OCI-LY3 (cell line): ENCODE results near the gene FLRT2.

Experiments used
- H2AFZ ChIP-seq: fragments of 200-600, 300-600 bp; shearing (Covaris generic); 2 replicates; pipeline ENCODE4 v1.6.0; 2014; ENCODE audit warnings: antibody characterized with exemption, low read depth, low read length
- H3K27ac ChIP-seq: fragments of 200-600, 300-600 bp; sonication (generic); 2 replicates; pipeline ENCODE4 v1.5.1; 2014; ENCODE audit warnings: mild to moderate bottlenecking, low read length, moderate library complexity, mixed read lengths
- H3K27me3 ChIP-seq: fragments of 200-600, 300-600 bp; sonication (generic); 2 replicates; pipeline ENCODE4 v1.6.1; 2014; ENCODE audit warnings: low read depth, low read length, mixed read lengths
- H3K36me3 ChIP-seq: fragments of 200-600, 300-600 bp; sonication (generic); replicated peaks from 2 replicates; pipeline ENCODE3; 2014; ENCODE audit warnings: low read depth, low read length, mixed read lengths
- H3K4me1 ChIP-seq: fragments of 300-600, 200-600 bp; sonication (generic); 2 replicates; pipeline ENCODE4 v1.6.1; 2014; ENCODE audit warnings: low read length, mixed read lengths
- H3K4me2 ChIP-seq: fragments of 200-600, 300-600 bp; sonication (generic); 2 replicates; pipeline ENCODE4 v1.6.1; 2014; ENCODE audit warnings: low read length, mixed read lengths
- H3K4me3 ChIP-seq: fragments of 300-600, 200-600 bp; sonication (generic); 2 replicates; pipeline ENCODE4 v1.5.1; 2014; ENCODE audit warnings: antibody characterized with exemption, mild to moderate bottlenecking, low read length, moderate library complexity
- H3K79me2 ChIP-seq: fragments of 300-600, 200-600 bp; shearing (Covaris generic); 2 replicates; pipeline ENCODE4 v1.6.1; 2014; ENCODE audit warnings: mild to moderate bottlenecking, low read length, mixed read lengths
- H3K9ac ChIP-seq: fragments of 300-600, 200-600 bp; shearing (Covaris generic); 2 replicates; pipeline ENCODE4 v1.6.0; 2014; ENCODE audit warnings: mild to moderate bottlenecking, low read length, moderate library complexity
- H3K9me3 ChIP-seq: fragments of 200-600, 300-600 bp; shearing (Covaris generic); 2 replicates; pipeline ENCODE4 v1.6.1; 2014; ENCODE audit warnings: low read length, mixed read lengths; ENCODE audit not compliant: insufficient read depth
- H4K20me1 ChIP-seq: fragments of 200-600, 300-600 bp; sonication (generic); 2 replicates; pipeline ENCODE4 v1.6.1; 2016; ENCODE audit warnings: low read length, mixed read lengths; ENCODE audit not compliant: insufficient read depth
- EZH2phosphoT487 ChIP-seq: fragments of 200-600 bp; shearing (Covaris generic); IDR thresholded peaks from 2 replicates; pipeline ENCODE4 v1.6.1; 2018; ENCODE audit warnings: antibody characterized with exemption, mixed run types, low read depth
- TF ChIP-seq, protein P1 (sequence below): fragments of 200-600, 300-600 bp; sonication (generic); IDR thresholded peaks from 2 replicates; pipeline ENCODE4 v1.5.1; 2014; ENCODE audit warnings: antibody characterized with exemption, low read length, low read depth

The FLRT2 gene, protein sequence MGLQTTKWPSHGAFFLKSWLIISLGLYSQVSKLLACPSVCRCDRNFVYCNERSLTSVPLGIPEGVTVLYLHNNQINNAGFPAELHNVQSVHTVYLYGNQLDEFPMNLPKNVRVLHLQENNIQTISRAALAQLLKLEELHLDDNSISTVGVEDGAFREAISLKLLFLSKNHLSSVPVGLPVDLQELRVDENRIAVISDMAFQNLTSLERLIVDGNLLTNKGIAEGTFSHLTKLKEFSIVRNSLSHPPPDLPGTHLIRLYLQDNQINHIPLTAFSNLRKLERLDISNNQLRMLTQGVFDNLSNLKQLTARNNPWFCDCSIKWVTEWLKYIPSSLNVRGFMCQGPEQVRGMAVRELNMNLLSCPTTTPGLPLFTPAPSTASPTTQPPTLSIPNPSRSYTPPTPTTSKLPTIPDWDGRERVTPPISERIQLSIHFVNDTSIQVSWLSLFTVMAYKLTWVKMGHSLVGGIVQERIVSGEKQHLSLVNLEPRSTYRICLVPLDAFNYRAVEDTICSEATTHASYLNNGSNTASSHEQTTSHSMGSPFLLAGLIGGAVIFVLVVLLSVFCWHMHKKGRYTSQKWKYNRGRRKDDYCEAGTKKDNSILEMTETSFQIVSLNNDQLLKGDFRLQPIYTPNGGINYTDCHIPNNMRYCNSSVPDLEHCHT

DNA sequence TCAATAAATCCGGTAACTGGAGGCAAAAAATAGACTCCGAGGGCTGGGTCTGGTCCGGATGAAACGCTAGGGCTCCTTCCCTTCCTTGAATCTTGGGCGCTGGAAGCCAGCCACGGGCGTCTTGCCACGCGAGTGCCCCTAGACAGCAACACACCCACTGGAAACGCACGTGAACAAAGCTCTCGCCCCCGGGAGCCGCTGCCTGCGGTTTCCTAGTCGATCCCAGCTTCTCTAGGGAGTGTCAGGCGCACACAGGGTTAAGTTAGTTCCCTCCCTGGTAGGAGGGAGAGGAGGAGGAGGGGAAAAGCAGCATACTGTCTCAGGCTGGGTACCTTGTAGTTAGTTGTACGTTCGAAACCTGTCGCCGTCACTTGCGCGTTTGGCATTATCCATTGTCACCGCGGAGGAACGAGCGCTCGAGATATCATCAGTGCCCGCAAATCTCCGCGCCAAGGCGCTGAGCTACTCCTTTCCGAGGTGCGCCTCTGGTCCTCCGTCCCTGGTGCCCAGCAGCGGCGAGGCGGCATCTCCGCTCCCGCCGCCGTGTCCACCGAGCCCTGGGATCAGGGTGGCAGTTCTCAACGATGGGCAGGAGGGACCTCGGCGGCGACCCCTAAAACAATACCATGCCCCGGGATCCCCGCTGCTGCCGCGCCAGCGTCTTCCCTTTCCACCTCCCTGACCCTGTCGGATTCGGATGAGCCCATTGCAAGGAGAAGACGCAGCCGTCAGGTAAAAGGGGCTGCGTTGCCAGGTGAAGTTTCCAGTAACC, at the start of gene FLRT2:
Gene FLRT2, plus strand, starts transcription at position 342 of the 772 bp plus-strand sequence. CDS start 91,371 bp downstream, outside the sequence.
- no peaks in the 10 kb centered on the region for H3K4me1 ChIP-seq
- H2AFZ ChIP-seq: no peak within 1 kb of the TSS
- H3K79me2 ChIP-seq: no peaks in the 10 kb centered on the region
- no peak within 1 kb of the TSS for H3K27ac ChIP-seq
- no peak within 1 kb of the TSS for H3K4me3 ChIP-seq
- no peak for TF ChIP-seq EZH2phosphoT487
- TF ChIP-seq, protein P1, sequence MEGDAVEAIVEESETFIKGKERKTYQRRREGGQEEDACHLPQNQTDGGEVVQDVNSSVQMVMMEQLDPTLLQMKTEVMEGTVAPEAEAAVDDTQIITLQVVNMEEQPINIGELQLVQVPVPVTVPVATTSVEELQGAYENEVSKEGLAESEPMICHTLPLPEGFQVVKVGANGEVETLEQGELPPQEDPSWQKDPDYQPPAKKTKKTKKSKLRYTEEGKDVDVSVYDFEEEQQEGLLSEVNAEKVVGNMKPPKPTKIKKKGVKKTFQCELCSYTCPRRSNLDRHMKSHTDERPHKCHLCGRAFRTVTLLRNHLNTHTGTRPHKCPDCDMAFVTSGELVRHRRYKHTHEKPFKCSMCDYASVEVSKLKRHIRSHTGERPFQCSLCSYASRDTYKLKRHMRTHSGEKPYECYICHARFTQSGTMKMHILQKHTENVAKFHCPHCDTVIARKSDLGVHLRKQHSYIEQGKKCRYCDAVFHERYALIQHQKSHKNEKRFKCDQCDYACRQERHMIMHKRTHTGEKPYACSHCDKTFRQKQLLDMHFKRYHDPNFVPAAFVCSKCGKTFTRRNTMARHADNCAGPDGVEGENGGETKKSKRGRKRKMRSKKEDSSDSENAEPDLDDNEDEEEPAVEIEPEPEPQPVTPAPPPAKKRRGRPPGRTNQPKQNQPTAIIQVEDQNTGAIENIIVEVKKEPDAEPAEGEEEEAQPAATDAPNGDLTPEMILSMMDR: no peak
- no peaks in the 10 kb centered on the region for H3K36me3 ChIP-seq
- H3K9ac ChIP-seq: no peak within 1 kb of the TSS
- no peak within 1 kb of the TSS for H3K4me2 ChIP-seq
- H3K9me3 ChIP-seq: peaks cover 6% of the 10 kb centered on the region; the same call in 1 of the 2 replicates
- no peaks in the 10 kb centered on the region for H3K27me3 ChIP-seq
- H4K20me1 ChIP-seq: no peaks in the 10 kb centered on the region

DNA sequence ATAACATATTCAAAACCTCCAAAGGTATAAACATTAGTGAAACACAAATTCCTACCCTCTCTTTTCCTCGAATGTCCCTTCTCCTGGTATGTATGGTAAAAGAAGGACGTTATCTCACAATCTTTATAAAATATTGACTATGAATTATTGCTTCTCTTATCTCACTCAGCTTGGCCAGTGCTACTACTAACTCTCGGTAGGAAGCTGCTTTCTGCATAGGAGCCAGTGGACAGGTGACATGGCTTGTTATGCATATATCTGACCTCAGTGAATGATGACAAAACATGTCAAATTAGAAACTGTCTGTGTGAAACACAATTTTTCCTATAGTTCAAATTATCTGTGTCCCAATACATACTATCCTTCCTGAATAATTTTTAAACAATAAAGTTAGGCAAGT, 48.5 kb upstream of the FLRT2 start:
- H3K27ac ChIP-seq: no peak overlapping the region
- no peaks in the 10 kb centered on the region for H3K9me3 ChIP-seq
- no peaks in the 10 kb centered on the region for H4K20me1 ChIP-seq
- no peaks in the 10 kb centered on the region for H3K36me3 ChIP-seq
- H3K9ac ChIP-seq: no peak overlapping the region
- no peak overlapping the region for H3K4me2 ChIP-seq
- H3K79me2 ChIP-seq: no peaks in the 10 kb centered on the region
- no peaks in the 10 kb centered on the region for H3K4me1 ChIP-seq
- no peaks in the 10 kb centered on the region for H3K27me3 ChIP-seq
- no peak overlapping the region for H2AFZ ChIP-seq
- no peak for TF ChIP-seq EZH2phosphoT487
- TF ChIP-seq, protein P1: no peak
- no peak overlapping the region for H3K4me3 ChIP-seq

DNA sequence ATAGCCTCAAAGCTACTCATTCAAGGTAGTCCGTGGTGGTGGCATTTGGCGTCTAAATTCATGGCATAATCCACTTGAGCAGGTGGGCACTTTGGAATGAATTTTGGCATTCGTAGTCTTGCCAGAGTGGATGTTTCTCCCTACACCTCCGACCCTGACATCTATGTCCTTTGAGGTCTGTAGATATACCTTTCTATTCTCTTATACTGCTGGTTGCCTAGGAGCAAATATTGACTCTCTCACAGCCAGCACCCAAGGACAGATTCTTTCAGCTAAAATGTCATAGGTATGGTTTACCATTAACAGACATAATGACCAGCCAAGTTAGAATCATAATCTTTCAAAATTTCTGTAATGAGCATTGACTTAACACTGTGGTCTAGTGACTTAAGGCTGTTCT, 47.4 kb upstream of the FLRT2 start:
- Histone ChIP-seq H3K27me3 (no peaks in the 10 kb centered on the region), H3K4me1 (no peaks in the 10 kb centered on the region), H3K27ac (no peak overlapping the region), H3K4me3 (no peak overlapping the region), H2AFZ (no peak overlapping the region), H3K9ac (no peak overlapping the region), H3K4me2 (no peak overlapping the region), H3K36me3 (no peaks in the 10 kb centered on the region), H3K9me3 (no peaks in the 10 kb centered on the region), H3K79me2 (no peaks in the 10 kb centered on the region), H4K20me1 (no peaks in the 10 kb centered on the region)
- no peak for TF ChIP-seq EZH2phosphoT487
- TF ChIP-seq, protein P1: no peak

DNA sequence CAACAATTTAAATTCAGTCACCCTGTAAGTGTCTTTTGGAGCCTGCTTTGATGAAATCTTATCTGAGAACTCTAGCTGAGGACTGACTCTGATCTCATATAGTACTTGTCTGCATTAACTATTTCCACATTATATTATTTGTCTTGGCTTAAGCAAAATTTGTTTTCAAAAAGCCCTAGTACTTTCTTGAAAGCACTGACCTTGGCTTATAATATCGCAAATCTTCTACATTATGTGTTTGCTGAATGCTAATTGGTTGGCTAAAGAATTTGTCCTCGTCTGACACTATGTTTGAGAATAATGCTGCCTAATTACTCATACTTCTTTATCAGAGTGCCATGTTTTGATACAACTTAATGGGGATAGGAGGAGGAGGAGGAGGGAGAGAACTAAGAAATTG, 46.9 kb upstream of the FLRT2 start:
- no peaks in the 10 kb centered on the region for H3K36me3 ChIP-seq
- H4K20me1 ChIP-seq: no peaks in the 10 kb centered on the region
- H3K27me3 ChIP-seq: no peaks in the 10 kb centered on the region
- no peaks in the 10 kb centered on the region for H3K4me1 ChIP-seq
- H3K4me2 ChIP-seq: no peak overlapping the region
- TF ChIP-seq EZH2phosphoT487: no peak
- TF ChIP-seq, protein P1: no peak
- H3K27ac ChIP-seq: no peak overlapping the region
- H3K9me3 ChIP-seq: no peaks in the 10 kb centered on the region
- H3K79me2 ChIP-seq: no peaks in the 10 kb centered on the region
- H3K9ac ChIP-seq: no peak overlapping the region
- no peak overlapping the region for H3K4me3 ChIP-seq
- H2AFZ ChIP-seq: no peak overlapping the region
